DND-41 (cell line): ENCODE measurements around the gene MTCH1.

Experiments used
- ATAC-seq: fragments of 200-7000 bp; cut with Tn5 transposase; 3 replicates; pipeline ENCODE4 v1.9.1; 2021; ENCODE audit warnings: low read depth; ENCODE audit not compliant: insufficient read depth
- DNase-seq: peaks from one replicate; pipeline ENCODE4 v3.0.0-alpha.2; 2020
- H2AFZ ChIP-seq: 2 replicates; pipeline ENCODE4 v1.6.0; 2012; ENCODE audit warnings: low read depth, low read length
- H3K27ac ChIP-seq: 2 replicates; pipeline ENCODE4 v1.5.1; 2012; ENCODE audit warnings: low read length, inconsistent platforms
- H3K27me3 ChIP-seq: fragments of 200-600 bp; sonication (generic); 2 replicates; pipeline ENCODE4 v1.6.0; 2012; ENCODE audit warnings: low read length, mild to moderate bottlenecking, inconsistent platforms; ENCODE audit not compliant: insufficient read depth, poor library complexity
- H3K36me3 ChIP-seq: 2 replicates; pipeline ENCODE4 v1.5.1; 2012; ENCODE audit warnings: low read length, inconsistent platforms; ENCODE audit not compliant: insufficient read depth
- H3K4me1 ChIP-seq: 2 replicates; pipeline ENCODE4 v1.5.1; 2012; ENCODE audit warnings: mild to moderate bottlenecking, low read length; ENCODE audit not compliant: insufficient read depth
- H3K4me2 ChIP-seq: 2 replicates; pipeline ENCODE4 v1.6.0; 2012; ENCODE audit warnings: mild to moderate bottlenecking, moderate library complexity, low read length, inconsistent platforms; ENCODE audit not compliant: insufficient read depth
- H3K4me3 ChIP-seq, 2 experiments: fragments of 200-600 bp in 1 of 2; shearing (Covaris generic) in 1 of 2; 2 replicates each; pipeline ENCODE4 v1.5.1; 2012 to 2016; ENCODE audit warnings: inconsistent platforms in 2 of 2, low read length in 2 of 2, mild to moderate bottlenecking in 2 of 2, low read depth in 1 of 2, moderate library complexity in 1 of 2
- H3K79me2 ChIP-seq: 2 replicates; pipeline ENCODE4 v1.6.0; 2012; ENCODE audit warnings: low read length, inconsistent platforms; ENCODE audit not compliant: insufficient read depth
- H3K9ac ChIP-seq: 2 replicates; pipeline ENCODE4 v1.6.0; 2012; ENCODE audit warnings: low read depth, mild to moderate bottlenecking, inconsistent platforms, low read length, moderate library complexity
- H3K9me3 ChIP-seq: 2 replicates; pipeline ENCODE4 v1.5.1; 2012; ENCODE audit warnings: low read length, moderate library complexity, mild to moderate bottlenecking, inconsistent platforms; ENCODE audit not compliant: insufficient read depth, severe bottlenecking
- H4K20me1 ChIP-seq: 2 replicates; pipeline ENCODE4 v1.6.0; 2012; ENCODE audit warnings: low read length; ENCODE audit not compliant: insufficient read depth
- CTCF ChIP-seq: IDR thresholded peaks from 2 replicates; pipeline ENCODE4 v1.5.1; 2012; ENCODE audit warnings: borderline replicate concordance, low read length, moderate library complexity, mild to moderate bottlenecking; ENCODE audit not compliant: poor library complexity, severe bottlenecking; ENCODE audit errors: extremely low read depth
- EZH2 ChIP-seq: IDR thresholded peaks from 3 replicates; pipeline ENCODE4 v1.6.1; 2012; ENCODE audit warnings: borderline replicate concordance, low read depth, mild to moderate bottlenecking, moderate library complexity, low read length, inconsistent platforms; ENCODE audit not compliant: severe bottlenecking

Gene MTCH1

GRCh38 chr6:36977470-36977941 is 8.5 kb downstream of the MTCH1 start:
- Histone ChIP-seq H4K20me1 (peaks cover 68% of the 10 kb centered on the region), H3K27ac (no peak overlapping the region), H2AFZ (no peak overlapping the region), H3K9ac (no peak overlapping the region), H3K4me2 (no peak overlapping the region), H3K36me3 (peaks cover 93% of the 10 kb centered on the region), H3K4me3 (no peak overlapping the region), H3K9me3 (no peaks in the 10 kb centered on the region), H3K27me3 (no peaks in the 10 kb centered on the region), H3K4me1 (peaks cover 8% of the 10 kb centered on the region; the same call in 1 of the 2 replicates), H3K79me2 (peaks cover 60% of the 10 kb centered on the region)
- DNase-seq (no peak), ATAC-seq (no peak; the same call in 2 of the 3 replicates)
- no peak for TF ChIP-seq EZH2
- TF ChIP-seq CTCF = peak; percentile 36

GRCh38 chr6:36976931-36977330 is 9.1 kb downstream of the MTCH1 start:
- H3K4me1 ChIP-seq = peaks cover 7% of the 10 kb centered on the region; the same call in 1 of the 2 replicates
- H3K4me2 ChIP-seq = no peak overlapping the region
- no peaks in the 10 kb centered on the region for H3K9me3 ChIP-seq
- H3K27me3 ChIP-seq = no peaks in the 10 kb centered on the region
- H3K79me2 ChIP-seq = peaks cover 54% of the 10 kb centered on the region
- DNase-seq = no peak
- no peak overlapping the region for H2AFZ ChIP-seq
- no peak overlapping the region for H3K9ac ChIP-seq
- TF ChIP-seq EZH2 (no peak), CTCF (no peak)
- ATAC-seq = no peak
- H3K27ac ChIP-seq = no peak overlapping the region
- peaks cover 68% of the 10 kb centered on the region for H4K20me1 ChIP-seq
- H3K36me3 ChIP-seq = peaks cover 99% of the 10 kb centered on the region
- no peak overlapping the region for H3K4me3 ChIP-seq

GRCh38 chr6:36976509-36976908 is 9.5 kb downstream of the MTCH1 start:
- Histone ChIP-seq H3K9ac (no peak overlapping the region), H4K20me1 (peaks cover 64% of the 10 kb centered on the region), H3K36me3 (peaks cover 99% of the 10 kb centered on the region), H3K9me3 (no peaks in the 10 kb centered on the region), H3K4me3 (no peak overlapping the region), H3K4me2 (no peak overlapping the region), H3K4me1 (peaks cover 5% of the 10 kb centered on the region; the same call in 1 of the 2 replicates), H3K27me3 (no peaks in the 10 kb centered on the region), H2AFZ (no peak overlapping the region), H3K79me2 (peaks cover 50% of the 10 kb centered on the region), H3K27ac (no peak overlapping the region)
- no peak for DNase-seq
- no peak for ATAC-seq
- no peak for TF ChIP-seq EZH2
- TF ChIP-seq CTCF = no peak

GRCh38 chr6:36976007-36976264 is 10.1 kb downstream of the MTCH1 start:
- Histone ChIP-seq H3K36me3 (peaks cover 99% of the 10 kb centered on the region), H3K4me1 (no peaks in the 10 kb centered on the region), H3K9ac (no peak overlapping the region), H3K79me2 (peaks cover 44% of the 10 kb centered on the region), H2AFZ (no peak overlapping the region), H3K27ac (no peak overlapping the region), H4K20me1 (peaks cover 58% of the 10 kb centered on the region), H3K27me3 (no peaks in the 10 kb centered on the region), H3K4me2 (no peak overlapping the region), H3K4me3 (no peak overlapping the region), H3K9me3 (no peaks in the 10 kb centered on the region)
- ATAC-seq (no peak), DNase-seq (no peak)
- TF ChIP-seq EZH2 (no peak), CTCF (no peak)
